ENCODE results near the gene ACTL7A. TPM values are rescaled to one million over a fixed set of nuclear protein-coding genes. Genes with fewer than 3 reads are reported as not detected.

ACTL7A gene
- total and polyA plus RNA-seq, 2 of the 13 experiments (the other 11 are each of a cell fraction or from before 2014, with no cell fraction given): not detected

DNA sequence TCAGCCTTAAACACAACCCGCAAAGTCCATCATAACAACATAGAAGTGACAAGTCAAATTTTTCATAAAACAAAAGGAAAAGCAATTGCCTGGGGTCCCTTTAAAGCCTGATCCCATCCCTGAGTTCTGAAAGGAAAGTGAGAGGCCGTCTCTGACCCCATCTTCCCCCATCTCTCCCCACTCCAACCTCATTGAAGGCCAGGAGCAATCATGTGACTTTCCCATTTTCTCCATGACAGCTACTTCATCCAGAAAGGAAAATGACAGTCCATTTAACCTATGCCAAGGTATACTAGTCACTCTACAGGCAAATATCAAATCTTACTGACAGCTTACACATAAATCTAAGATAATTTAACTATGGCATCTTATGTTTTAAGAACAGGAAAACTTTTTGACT is 15.5 kb downstream of the ACTL7A start (continued):
- TF ChIP-seq, protein P1, sequence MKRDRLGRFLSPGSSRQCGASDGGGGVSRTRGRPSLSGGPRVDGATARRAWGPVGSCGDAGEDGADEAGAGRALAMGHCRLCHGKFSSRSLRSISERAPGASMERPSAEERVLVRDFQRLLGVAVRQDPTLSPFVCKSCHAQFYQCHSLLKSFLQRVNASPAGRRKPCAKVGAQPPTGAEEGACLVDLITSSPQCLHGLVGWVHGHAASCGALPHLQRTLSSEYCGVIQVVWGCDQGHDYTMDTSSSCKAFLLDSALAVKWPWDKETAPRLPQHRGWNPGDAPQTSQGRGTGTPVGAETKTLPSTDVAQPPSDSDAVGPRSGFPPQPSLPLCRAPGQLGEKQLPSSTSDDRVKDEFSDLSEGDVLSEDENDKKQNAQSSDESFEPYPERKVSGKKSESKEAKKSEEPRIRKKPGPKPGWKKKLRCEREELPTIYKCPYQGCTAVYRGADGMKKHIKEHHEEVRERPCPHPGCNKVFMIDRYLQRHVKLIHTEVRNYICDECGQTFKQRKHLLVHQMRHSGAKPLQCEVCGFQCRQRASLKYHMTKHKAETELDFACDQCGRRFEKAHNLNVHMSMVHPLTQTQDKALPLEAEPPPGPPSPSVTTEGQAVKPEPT (CRISPR knock-in tag; IDR thresholded peaks at IDR 0.05; ENCODE audit: low read depth): no peak
- no peak for TF ChIP-seq FOXM1 (CRISPR knock-in tag; IDR thresholded peaks at IDR 0.05)
- 0 out of 2 replicates have a peak, but pooled peaks have one; percentile 40 for TF ChIP-seq POLR2AphosphoS5 (IDR thresholded peaks at IDR 0.05; ENCODE audit: low read depth, low read length)
- TF ChIP-seq ZNF569 (CRISPR knock-in tag; IDR thresholded peaks at IDR 0.05; ENCODE audit: borderline replicate concordance): no peak
- TF ChIP-seq KDM2A (CRISPR knock-in tag; IDR thresholded peaks at IDR 0.05; ENCODE audit: borderline replicate concordance, low read depth): no peak
- TF ChIP-seq, protein P2, sequence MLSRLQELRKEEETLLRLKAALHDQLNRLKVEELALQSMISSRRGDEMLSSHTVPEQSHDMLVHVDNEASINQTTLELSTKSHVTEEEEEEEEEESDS (CRISPR knock-in tag; IDR thresholded peaks at IDR 0.05; ENCODE audit: borderline replicate concordance): no peak
- peak; percentile 90 for TF ChIP-seq RBM22 (optimal IDR thresholded peaks at IDR 0.05; ENCODE audit: low read length)
- TF ChIP-seq HNRNPLL (IDR thresholded peaks at IDR 0.05; ENCODE audit: low read depth, low read length, poor library complexity, severe bottlenecking): no peak
- TF ChIP-seq, protein P3, sequence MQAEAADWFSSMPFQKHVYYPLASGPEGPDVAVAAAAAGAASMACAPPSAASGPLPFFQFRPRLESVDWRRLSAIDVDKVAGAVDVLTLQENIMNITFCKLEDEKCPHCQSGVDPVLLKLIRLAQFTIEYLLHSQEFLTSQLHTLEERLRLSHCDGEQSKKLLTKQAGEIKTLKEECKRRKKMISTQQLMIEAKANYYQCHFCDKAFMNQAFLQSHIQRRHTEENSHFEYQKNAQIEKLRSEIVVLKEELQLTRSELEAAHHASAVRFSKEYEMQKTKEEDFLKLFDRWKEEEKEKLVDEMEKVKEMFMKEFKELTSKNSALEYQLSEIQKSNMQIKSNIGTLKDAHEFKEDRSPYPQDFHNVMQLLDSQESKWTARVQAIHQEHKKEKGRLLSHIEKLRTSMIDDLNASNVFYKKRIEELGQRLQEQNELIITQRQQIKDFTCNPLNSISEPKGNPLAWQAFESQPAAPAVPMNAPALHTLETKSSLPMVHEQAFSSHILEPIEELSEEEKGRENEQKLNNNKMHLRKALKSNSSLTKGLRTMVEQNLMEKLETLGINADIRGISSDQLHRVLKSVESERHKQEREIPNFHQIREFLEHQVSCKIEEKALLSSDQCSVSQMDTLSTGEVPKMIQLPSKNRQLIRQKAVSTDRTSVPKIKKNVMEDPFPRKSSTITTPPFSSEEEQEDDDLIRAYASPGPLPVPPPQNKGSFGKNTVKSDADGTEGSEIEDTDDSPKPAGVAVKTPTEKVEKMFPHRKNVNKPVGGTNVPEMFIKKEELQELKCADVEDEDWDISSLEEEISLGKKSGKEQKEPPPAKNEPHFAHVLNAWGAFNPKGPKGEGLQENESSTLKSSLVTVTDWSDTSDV (CRISPR knock-in tag; IDR thresholded peaks at IDR 0.05): no peak
- no peak for TF ChIP-seq ZNF724P (CRISPR knock-in tag; IDR thresholded peaks at IDR 0.05; ENCODE audit: borderline replicate concordance)
- no peak for TF ChIP-seq NR1H2 (CRISPR knock-in tag; IDR thresholded peaks at IDR 0.05; ENCODE audit: borderline replicate concordance, low read depth)
- TF ChIP-seq ZBTB38 (CRISPR knock-in tag; IDR thresholded peaks at IDR 0.05): no peak

Data from HepG2 (cell line).